Skeletal muscle cell (primary cell): Measurements from ENCODE around the gene DCLRE1C.
A peak's percentile ranks its signal among the peaks of the same experiment; 100 is the strongest.
"Not testable (repeated sequence)": the region's sequence is repeated elsewhere in the genome, so short reads cannot be mapped to it uniquely, and the experiment has no call there.

Experiments used
- DNase-seq: peaks from one replicate; pipeline ENCODE4 v3.0.0-alpha.2; 2010; ENCODE audit warnings: low read depth
- H3K4me3 ChIP-seq: 2 replicates; pipeline ENCODE4 v1.5.1; 2011; ENCODE audit warnings: low read depth, mild to moderate bottlenecking, control low read depth, low read length, moderate library complexity

Gene DCLRE1C

DNA sequence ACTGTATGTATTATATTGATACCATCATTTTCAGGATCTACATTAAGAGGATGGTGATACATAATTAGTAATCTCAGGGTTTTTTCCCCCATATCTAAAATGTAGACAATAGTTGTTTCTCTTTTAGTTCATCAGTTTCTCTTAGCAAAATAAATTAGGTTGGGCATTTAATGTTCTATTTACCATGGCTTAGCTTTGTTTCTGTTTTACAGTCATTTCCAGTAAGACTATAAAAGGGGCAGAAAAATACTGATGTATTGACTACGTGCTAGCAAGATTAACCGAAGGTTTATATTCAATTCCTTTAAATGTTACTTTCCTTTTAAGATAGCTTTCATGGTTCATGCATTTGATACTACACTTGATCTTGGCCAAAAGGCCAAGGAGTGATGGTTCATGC, 49.0 kb downstream of the DCLRE1C start:
- DNase-seq: no peak
- H3K4me3 ChIP-seq: no peak overlapping the region

DNA sequence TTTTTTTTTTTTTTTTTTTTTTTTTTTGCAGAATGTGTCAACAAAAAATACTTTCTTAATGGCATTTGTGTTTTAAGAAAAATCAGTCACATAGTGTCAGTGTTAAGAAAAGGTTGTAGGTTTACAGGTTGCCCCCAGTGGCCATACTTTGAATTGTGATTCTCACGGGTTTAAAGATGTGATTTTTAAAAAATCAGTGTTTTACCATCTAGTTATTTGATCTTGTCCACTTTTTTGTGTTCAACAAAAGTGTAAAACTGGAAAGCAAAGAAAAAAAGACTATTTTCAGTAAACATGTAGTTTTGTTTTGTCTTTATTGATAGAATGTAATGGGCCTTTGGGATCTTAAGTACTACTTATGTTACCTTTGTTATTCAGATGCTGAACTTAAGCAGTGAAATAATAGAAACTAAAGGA, 49.6 kb downstream of the DCLRE1C start:
- DNase-seq: no peak
- no peak overlapping the region for H3K4me3 ChIP-seq

DNA sequence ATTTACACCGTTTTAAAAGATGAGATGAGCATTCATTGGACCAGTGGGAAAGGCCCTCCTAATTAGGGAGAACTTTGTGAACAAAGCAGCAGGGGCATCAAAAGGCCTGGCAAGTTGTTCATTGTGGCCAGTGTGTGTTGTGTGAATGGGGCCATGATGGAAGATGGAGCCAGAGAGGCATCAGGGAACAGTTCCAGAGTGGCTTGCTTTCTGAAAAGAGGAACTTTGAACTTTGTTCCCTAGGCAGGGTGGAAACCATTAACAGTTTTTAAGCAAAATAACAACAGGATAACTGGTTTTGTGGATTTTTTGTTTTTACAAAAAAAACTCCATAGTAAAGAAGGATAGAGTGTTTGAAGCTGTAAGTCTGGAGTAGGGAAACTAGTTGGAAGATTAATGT, 62.7 kb downstream of the DCLRE1C start:
- H3K4me3 ChIP-seq: no peak overlapping the region
- no peak for DNase-seq

DNA sequence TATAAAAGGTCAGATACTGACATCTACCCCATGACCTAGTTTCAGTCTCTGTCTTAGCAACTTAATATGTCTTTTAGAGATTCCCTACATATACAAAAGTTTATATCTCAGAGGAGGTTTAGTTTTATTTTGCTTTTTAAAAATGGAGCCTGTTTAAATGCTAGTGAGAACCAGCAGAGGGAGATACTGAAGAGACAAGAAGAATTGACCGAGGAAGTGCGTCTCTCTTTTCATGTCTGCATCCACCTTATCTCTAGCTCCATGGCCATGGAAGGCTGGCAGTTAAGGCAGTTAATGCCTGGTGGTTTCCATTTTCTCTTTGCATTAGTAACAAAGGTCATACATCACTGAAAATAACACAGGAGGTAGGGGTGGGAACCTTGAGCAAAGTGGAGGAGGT, 64.6 kb downstream of the DCLRE1C start:
- DNase-seq: no peak
- H3K4me3 ChIP-seq: no peak overlapping the region

DNA sequence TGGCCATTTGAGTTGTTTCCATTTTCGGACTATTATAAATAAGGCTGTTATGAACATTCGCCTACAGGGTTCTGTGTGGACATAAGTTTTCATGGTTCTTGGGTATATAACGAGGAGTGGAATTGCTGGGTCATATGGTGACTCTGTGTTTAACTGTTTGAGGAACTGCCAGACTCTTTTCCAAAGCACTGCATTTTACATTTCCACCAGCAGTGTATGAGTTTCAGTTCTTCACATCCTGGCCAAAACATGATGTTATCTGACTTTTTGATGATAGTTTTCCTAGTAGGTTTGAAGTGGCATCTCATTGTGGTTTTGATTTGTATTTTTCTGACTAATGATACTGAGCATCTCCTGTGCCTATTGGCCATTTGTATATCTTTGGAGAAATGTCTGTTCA, 69.8 kb downstream of the DCLRE1C start:
- no peak for DNase-seq

DNA sequence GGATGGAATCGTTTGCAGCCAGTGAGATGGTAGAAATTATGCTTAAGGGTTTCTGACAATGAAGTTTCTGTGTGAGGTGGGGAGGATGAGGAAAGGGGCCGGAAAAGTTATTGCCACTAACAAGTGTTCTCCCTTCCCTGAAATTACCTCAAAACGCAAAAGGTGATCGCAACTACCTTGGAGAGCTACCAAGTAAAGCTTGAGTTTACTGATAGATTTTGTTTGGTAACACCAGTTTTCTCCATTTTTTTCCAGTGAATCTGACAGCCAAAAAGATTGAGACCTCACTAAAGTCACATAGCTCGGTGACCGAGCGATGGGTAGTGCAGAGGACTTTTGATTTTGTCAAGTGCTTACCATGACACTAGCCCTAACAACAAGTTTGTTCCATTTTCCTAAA, 73.7 kb downstream of the DCLRE1C start:
- peak overlapping the region; percentile 97 for H3K4me3 ChIP-seq
- no peak for DNase-seq

More for the DNA sequence above, 69.8 kb downstream of the DCLRE1C start:
- no peak overlapping the region for H3K4me3 ChIP-seq

DNA sequence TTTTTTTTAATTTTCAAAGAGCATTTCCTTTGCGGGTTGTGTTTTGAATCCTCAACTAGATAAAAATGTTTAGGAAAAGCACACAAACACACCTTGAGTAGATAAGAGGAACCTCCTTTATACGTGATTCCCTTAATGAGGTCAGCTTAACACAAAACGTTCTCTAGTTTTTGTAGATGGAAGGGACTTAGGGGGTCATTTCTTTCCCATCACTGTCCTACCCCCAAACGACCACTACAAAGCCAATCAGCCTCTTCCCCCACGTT, 74.0 kb downstream of the DCLRE1C start:
- DNase-seq: no peak
- H3K4me3 ChIP-seq: peak overlapping the region; percentile 97

DNA sequence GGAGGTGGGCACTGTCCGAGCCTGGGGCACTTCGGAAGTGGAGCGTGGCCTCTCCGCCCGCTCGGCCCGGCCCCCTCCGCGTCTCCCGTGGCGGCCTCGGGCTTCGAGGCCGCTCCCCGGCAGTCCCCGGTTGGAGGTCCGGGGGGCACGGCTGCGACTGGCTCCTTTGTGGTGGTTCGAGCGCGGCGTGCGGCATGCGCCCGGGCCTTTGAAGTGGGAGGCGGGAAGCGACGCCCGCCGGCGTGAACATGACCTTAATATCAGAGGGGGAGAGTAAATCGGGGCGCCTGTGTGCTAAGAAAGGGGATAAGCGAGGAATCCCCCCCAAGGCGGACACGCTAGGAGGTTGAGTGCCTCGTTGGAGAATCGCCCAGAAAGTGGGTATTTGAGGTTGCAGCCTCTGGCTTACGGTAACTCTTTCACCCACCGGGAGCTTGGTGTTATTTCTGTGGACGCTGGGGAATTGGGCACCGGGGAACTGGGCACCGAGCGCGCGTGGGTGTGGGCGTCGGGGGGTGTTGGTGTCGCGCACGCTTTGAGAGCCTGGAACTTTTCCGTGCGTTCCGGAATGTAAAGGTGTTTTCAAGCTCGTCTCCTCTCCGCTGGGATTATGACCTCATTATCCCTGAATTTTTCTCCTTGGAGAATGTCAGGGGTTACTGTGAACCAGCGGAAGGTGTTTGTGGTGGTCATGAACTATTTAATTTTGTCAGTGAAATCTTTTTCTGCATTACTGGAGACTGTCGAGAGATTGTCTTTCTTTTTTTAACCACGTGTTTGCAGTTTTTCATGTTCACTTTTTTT, 74.6 kb downstream of the DCLRE1C start:
- no peak for DNase-seq
- peak overlapping the region; percentile 97 for H3K4me3 ChIP-seq

DNA sequence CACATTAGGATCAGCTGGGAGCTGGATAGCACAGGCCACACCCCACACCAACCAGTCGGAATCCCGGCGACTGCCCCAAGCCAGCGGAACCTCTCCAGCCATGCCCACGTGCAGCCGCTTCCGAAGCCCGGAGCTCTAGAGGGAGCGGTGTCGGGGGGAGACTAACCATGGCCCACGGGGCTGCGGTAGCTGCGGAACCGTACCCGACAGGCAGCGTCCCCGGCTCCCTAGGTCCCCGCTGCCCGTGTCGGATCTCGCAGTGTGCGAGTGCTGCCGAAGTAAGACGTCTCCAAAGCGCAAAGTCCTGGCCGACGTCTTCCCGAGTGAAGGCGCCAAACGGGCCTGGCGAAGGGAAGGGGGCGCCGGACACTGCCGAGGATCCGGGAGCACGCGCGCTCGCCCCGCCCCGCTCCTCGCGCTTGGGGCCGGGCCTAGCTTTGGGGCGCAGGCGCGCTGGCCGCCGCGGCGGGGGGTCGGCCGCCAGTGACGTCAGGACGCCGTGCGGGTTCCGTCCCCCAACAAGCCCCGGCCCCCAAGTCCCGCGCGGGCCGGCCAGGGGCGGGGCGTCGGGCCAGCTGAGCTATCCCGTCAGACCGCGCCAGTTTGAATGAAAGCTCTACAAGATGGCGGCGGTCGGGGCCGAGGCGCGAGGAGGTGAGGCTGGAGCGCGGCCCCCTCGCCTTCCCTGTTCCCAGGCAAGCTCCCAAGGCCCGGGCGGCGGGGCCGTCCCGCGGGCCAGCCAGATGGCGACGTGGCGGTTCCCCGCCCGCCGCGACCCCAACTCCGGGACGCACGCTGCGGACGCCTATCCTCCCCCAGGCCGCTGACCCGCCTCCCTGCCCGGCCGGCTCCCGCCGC, 75.4 kb downstream of the DCLRE1C start, which contains the start of gene SUV39H2:
SUV39H2 (plus strand) TSS at position 601 of the 858 bp plus-strand sequence; CDS start at position 624, 23 bp downstream.
- peak; percentile 83 for DNase-seq
- H3K4me3 ChIP-seq: peak within 1 kb of the TSS; percentile 97

DNA sequence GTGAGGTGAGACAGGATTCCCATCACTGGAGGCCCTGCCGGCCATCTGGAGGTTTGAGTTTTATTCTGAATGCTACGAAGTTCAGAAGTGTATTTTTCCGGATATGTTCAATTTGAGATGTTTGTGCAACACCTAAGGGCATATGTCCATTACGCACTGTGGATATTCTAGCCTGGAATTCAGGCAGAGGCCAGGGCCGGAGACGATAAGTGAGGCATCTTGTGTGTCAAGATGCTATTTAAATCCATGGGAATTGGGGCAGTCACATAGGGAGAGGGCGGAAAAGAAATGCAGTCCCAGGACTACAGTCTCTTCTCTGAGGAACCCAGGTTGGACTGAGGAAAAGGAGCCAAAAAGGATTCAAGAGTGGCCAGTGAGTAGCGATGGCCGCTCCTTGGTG, 77.1 kb downstream of the DCLRE1C start:
- peak overlapping the region; percentile 97 for H3K4me3 ChIP-seq
- no peak for DNase-seq

DNA sequence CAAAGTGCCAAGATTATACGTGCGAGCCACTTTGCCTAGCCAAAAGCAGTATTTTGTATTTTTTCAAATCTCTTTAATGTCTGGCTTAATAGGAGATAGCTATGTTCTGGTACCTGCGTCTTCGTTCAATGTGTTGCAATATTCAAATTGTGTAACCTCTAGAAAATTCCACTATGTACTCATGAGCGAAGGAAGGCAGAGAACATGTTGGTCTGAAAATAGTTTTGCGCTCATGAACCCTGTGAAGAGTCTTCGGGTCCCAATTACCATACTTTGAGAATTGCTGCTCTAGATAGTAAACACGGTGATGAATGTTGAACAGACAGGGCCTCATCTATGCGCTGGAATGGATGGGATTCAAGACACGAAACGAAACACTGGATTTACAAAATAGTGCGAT, 78.0 kb downstream of the DCLRE1C start:
- no peak overlapping the region for H3K4me3 ChIP-seq
- DNase-seq: no peak

DNA sequence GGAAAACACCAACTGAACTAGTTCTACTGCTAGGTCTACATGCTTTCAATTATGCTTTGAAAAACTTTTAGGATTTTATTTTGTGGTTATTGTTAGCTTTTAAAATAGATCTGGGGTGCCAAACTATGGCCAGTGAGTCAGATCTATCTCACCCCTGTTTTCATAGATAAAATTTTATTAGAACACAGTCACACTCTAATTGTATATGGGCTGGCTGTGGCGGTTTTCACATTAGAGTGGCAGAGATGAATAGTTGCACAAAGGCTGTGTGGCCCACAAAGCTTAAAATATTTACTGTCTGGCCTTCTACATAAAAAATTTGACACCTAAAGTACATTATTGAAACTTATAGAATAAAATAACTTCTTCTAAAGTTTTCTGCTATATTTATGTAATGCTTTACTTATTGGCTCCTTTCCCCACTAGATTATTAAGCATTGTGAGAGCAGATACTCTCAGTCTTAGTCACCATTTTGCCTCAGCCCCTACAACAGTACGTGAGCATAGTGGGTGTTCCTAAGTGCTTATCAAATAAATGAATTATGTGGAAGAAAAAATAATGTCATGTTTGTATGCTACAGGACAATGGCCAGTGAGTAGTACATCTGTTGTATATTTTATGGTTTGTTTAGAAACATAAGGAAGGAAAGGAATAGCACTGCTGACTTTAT, 80.7 kb downstream of the DCLRE1C start:
- DNase-seq: peak; percentile 2
- H3K4me3 ChIP-seq: no peak overlapping the region

DNA sequence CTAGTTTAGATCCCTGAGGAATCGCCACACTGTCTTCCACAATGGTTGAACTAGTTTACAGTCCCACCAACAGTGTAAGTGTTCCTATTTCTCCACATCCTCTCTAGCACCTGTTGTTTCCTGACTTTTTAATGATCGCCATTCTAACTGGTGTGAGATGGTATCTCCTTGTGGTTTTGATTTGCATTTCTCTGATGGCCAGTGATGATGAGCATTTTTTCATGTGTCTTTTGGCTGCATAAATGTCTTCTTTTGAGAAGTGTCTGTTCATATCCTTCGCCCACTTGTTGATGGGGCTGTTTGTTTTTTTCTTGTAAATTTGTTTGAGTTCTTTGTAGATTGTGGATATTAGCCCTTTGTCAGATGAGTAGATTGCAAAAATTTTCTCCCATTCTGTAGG, 89.0 kb downstream of the DCLRE1C start:
- DNase-seq, H3K4me3 ChIP-seq: not testable (repeated sequence)

DNA sequence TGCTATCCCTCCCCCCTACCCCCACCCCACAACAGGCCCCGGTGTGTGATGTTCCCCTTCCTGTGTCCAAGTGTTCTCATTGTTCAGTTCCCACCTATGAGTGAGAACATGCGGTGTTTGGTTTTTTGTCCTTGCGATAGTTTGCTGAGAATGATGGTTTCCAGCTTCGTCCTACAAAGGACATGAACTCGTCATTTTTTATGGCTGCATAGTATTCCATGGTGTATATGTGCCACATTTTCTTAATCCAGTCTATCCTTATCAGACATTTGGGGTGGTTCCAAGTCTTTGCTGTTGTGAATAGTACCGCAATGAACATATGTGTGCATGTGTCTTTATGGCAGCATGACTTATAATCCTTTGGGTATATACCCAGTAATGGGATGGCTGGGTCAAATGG, 89.4 kb downstream of the DCLRE1C start:
- H3K4me3 ChIP-seq, DNase-seq: not testable (repeated sequence)

DNA sequence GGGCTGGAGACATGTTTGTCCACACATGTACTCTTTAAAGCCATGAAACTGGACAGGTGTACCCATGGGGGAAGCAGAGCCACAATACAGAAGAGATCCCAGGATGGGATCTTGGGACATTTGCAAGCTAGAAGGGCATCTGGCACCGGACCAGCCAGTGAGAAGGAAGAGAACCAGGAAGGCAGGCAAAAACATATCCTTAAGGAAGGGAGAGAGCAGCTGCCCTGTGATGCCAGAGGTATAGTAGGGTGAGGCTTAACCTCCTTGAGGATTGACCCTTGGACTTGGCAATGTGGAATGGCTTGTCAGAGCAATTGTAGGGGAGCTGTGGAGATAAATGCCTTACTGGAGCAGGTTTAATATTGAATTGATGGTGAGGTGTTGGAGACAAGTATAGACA, 93.1 kb downstream of the DCLRE1C start:
- DNase-seq: no peak
- H3K4me3 ChIP-seq: no peak overlapping the region

DNA sequence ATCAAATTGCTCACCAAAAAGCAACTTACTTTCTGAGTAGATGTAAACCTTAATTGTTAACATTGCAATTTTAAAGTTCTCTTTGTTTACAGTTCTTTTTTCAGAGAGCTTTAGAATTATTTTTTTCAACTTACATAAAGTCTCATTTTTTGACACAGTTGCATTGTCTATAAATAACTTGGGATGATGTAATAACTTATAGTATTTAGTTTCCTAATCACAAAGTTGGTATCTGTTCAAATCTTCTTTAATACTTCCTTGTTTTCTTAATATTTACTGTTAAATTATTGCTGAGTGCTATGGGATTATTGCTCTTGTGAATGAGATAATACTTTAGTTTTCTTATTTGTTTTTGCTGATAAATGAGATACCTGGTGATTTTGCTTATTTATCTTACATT, 94.1 kb downstream of the DCLRE1C start:
- H3K4me3 ChIP-seq: no peak overlapping the region
- DNase-seq: no peak

DNA sequence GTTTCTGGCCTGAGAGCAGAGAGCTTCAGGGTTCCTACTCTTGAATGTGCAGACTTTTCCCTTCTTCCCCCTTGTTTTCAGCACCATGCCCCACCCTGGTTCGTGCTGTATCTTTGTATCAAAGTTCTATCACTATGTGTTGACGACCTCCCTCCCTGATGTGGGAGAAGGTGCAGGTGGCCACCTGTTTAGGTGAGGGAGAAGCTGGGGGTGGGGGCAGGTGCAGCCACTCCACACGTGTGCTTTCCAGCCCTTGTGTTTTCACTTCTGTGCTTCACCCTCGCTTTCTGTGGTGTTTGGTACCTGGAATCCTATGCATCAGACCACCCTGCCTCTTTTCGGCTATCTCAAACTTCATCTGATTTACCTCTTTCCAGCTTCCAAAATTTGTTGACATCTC, 94.9 kb downstream of the DCLRE1C start:
- H3K4me3 ChIP-seq: no peak overlapping the region
- no peak for DNase-seq

DNA sequence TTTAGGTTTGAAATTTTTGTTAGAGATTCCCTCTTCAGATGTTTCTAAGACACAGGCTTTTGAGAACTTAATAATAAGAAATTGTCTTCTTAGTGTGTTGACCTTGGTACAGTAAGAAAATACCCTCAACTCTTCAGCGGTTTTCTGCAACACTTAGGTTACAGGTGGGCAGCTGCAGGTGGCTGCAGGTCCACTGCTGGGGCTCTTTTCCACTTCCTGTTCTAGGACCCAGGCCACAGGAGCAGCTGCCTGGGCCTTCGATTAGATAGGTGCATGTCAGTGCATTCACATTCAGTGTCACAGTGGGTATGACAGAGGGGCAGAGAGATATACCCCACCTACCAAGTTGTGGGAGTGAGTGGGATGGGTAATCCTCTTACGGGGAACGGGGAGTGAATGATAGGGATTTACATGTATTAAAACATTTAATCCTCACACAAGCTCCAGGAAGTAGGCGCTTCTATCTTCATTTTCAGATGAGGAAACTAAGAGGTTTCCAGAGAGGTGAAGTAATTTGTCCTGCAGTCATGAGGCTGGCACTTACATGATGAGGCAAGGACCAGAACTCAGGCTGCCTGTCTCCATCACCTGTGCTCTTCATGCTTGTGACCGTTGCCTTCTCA, 95.4 kb downstream of the DCLRE1C start:
- no peak for DNase-seq
- H3K4me3 ChIP-seq: no peak overlapping the region

DNA sequence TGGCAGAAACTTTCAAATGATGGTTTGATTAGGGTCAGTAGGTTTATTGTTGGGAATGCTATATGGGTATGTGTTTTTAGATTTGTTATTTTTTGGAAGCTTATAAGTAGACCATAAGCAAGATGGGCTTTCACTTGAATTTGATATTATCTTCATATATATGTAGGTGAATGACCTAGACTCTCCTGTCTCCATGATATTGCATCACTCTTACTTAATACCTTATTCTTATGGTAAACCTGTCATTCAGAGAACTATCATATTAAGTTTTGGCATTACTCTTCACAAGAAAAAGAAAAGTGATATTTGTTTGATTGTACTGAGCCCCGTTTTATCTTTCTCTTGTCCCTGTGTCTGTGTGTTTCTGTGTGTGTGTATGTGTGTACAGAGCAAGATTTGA, 98.4 kb downstream of the DCLRE1C start:
- no peak overlapping the region for H3K4me3 ChIP-seq
- DNase-seq: no peak

DNA sequence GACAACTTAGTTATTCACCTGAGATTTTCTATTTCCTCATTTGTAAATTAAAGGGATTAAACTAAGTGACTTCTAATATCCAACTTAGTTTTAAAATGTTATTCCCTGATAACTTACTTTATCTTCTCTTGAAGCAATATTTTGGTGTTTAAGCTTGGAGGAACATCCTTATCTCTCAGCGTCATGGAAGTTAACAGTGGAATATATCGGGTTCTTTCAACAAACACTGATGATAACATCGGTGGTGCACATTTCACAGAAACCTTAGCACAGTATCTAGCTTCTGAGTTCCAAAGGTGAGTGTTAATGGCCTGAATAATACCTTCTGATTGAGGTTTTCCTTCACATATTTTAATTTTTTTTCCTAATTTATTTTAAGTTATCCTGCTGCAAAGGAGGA, 101.7 kb downstream of the DCLRE1C start:
- H3K4me3 ChIP-seq: no peak overlapping the region
- DNase-seq: no peak
